SK-N-SH treated with all-trans-retinoic acid at 6 μM for 48 hours (cell line): ENCODE measurements around the gene SIX3.

ENCODE experiments used
- ATAC-seq: fragments of 200-7000 bp; cut with Tn5 transposase; 3 replicates; pipeline ENCODE4 v1.9.1; 2020; ENCODE audit warnings: mild to moderate bottlenecking, moderate library complexity
- ARNTL ChIP-seq: fragments of 450-650 bp; formaldehyde crosslinking; IDR thresholded peaks from 2 replicates; pipeline ENCODE4 v1.5.0; 2020; ENCODE audit warnings: low read depth, mild to moderate bottlenecking, moderate library complexity, borderline replicate concordance
- BACH2 ChIP-seq: fragments of 250-450 bp; sonication (Bioruptor Pico); IDR thresholded peaks from 2 replicates; pipeline ENCODE4 v1.9.0; 2021; ENCODE audit warnings: mild to moderate bottlenecking, borderline replicate concordance
- CREB5 ChIP-seq: fragments of 250-450 bp; sonication (Bioruptor Pico); IDR thresholded peaks from 2 replicates; pipeline ENCODE4 v1.5.1; 2020; ENCODE audit warnings: low read depth, mild to moderate bottlenecking, moderate library complexity
- CSDC2 ChIP-seq: fragments of 250-450 bp; sonication (Bioruptor Pico); IDR thresholded peaks from 2 replicates; pipeline ENCODE4 v1.5.0; 2020; ENCODE audit warnings: mild to moderate bottlenecking, moderate library complexity
- GLIS3 ChIP-seq: fragments of 250-450 bp; sonication (Bioruptor Pico); IDR thresholded peaks from 2 replicates; pipeline ENCODE4 v1.5.0; 2020; ENCODE audit warnings: mild to moderate bottlenecking, moderate library complexity
- ISL1 ChIP-seq: fragments of 250-450 bp; sonication (Bioruptor Pico); IDR thresholded peaks from 2 replicates; pipeline ENCODE4 v2.1.2; 2022; ENCODE audit warnings: mild to moderate bottlenecking, moderate library complexity
- OSR1 ChIP-seq: fragments of 250-450 bp; sonication (Bioruptor Pico); IDR thresholded peaks from 2 replicates; pipeline ENCODE4 v1.8.0; 2022; ENCODE audit warnings: moderate library complexity, mild to moderate bottlenecking, inconsistent platforms
- PATZ1 ChIP-seq: fragments of 250-450 bp; sonication (Bioruptor Pico); IDR thresholded peaks from 2 replicates; pipeline ENCODE4 v1.8.0; 2020; ENCODE audit warnings: mild to moderate bottlenecking, moderate library complexity, borderline replicate concordance
- POU6F1 ChIP-seq: fragments of 250-450 bp; sonication (Bioruptor Pico); IDR thresholded peaks from 2 replicates; pipeline ENCODE4 v1.8.0; 2021; ENCODE audit warnings: low read depth, mild to moderate bottlenecking, moderate library complexity, borderline replicate concordance
- PPARA ChIP-seq: fragments of 250-450 bp; sonication (Bioruptor Pico); IDR thresholded peaks from 2 replicates; pipeline ENCODE4 v1.5.0; 2020; ENCODE audit warnings: mild to moderate bottlenecking, borderline replicate concordance
- RARB ChIP-seq: fragments of 250-450 bp; sonication (Bioruptor Pico); IDR thresholded peaks from 2 replicates; pipeline ENCODE4 v1.8.0; 2021; ENCODE audit warnings: mild to moderate bottlenecking, moderate library complexity
- SNAI2 ChIP-seq: fragments of 250-450 bp; sonication (Bioruptor Pico); IDR thresholded peaks from 2 replicates; pipeline ENCODE4 v1.5.0; 2020; ENCODE audit warnings: mild to moderate bottlenecking, moderate library complexity
- TCF4 ChIP-seq: fragments of 250-450 bp; sonication (Bioruptor Pico); IDR thresholded peaks from 2 replicates; pipeline ENCODE4 v1.8.0; 2021; ENCODE audit warnings: mild to moderate bottlenecking, moderate library complexity, borderline replicate concordance
- TOX ChIP-seq: fragments of 250-450 bp; sonication (Bioruptor Pico); IDR thresholded peaks from 2 replicates; pipeline ENCODE4 v1.8.0; 2021; ENCODE audit warnings: mild to moderate bottlenecking, moderate library complexity, borderline replicate concordance
- ZC3H10 ChIP-seq: fragments of 250-450 bp; sonication (Bioruptor Pico); IDR thresholded peaks from 2 replicates; pipeline ENCODE4 v1.5.1; 2021; ENCODE audit warnings: mild to moderate bottlenecking, moderate library complexity
- ZFP3 ChIP-seq: fragments of 250-450 bp; sonication (Bioruptor Pico); IDR thresholded peaks from 2 replicates; pipeline ENCODE4 v1.5.0; 2020; ENCODE audit warnings: mild to moderate bottlenecking, moderate library complexity
- ZFP30 ChIP-seq: fragments of 450-650 bp; formaldehyde crosslinking; IDR thresholded peaks from 2 replicates; pipeline ENCODE4 v1.5.0; 2022; ENCODE audit warnings: mild to moderate bottlenecking, moderate library complexity
- ZNF70 ChIP-seq: fragments of 450-650 bp; formaldehyde crosslinking; IDR thresholded peaks from 2 replicates; pipeline ENCODE4 v1.5.0; 2020; ENCODE audit warnings: mild to moderate bottlenecking, moderate library complexity
- ZNF8 ChIP-seq: fragments of 450-650 bp; formaldehyde crosslinking; IDR thresholded peaks from 2 replicates; pipeline ENCODE4 v1.5.0; 2020; ENCODE audit warnings: mild to moderate bottlenecking, moderate library complexity

Gene SIX3

GRCh38 chr2:44904578-44904977 lies 36.9 kb upstream of the SIX3 start:
- ATAC-seq = no peak
- TF ChIP-seq CREB5 (CRISPR knock-in tag) (no peak), PATZ1 (CRISPR knock-in tag) (no peak), POU6F1 (CRISPR knock-in tag) (no peak), ISL1 (CRISPR knock-in tag) (no peak)

GRCh38 chr2:44906972-44907371 lies 34.5 kb upstream of the SIX3 start:
- peak; percentile 67 for ATAC-seq
- TF ChIP-seq TCF4 (CRISPR knock-in tag) (no peak), CREB5 (CRISPR knock-in tag) (no peak), GLIS3 (no peak), SNAI2 (CRISPR knock-in tag) (no peak), PPARA (CRISPR knock-in tag) (no peak), OSR1 (CRISPR knock-in tag) (no peak), ISL1 (CRISPR knock-in tag) (no peak), CSDC2 (CRISPR knock-in tag) (no peak), ARNTL (CRISPR knock-in tag) (no peak), ZNF70 (CRISPR knock-in tag) (no peak), ZFP3 (no peak), ZNF8 (no peak), POU6F1 (CRISPR knock-in tag) (no peak), TOX (no peak)

- no peak for ATAC-seq
- TF ChIP-seq ZC3H10 (CRISPR knock-in tag) = no peak
- TF ChIP-seq CREB5 (CRISPR knock-in tag) = no peak
- no peak for TF ChIP-seq PATZ1 (CRISPR knock-in tag)
- TF ChIP-seq TOX = no peak
- TF ChIP-seq CSDC2 (CRISPR knock-in tag) = no peak
Measured at GRCh38 chr2:44909831-44910230, 31.7 kb upstream of the SIX3 start.

GRCh38 chr2:44912660-44913059 lies 28.8 kb upstream of the SIX3 start:
- TF ChIP-seq CSDC2 (CRISPR knock-in tag) (no peak), ZNF8 (no peak), BACH2 (CRISPR knock-in tag) (no peak), ZFP30 (CRISPR knock-in tag) (no peak), SNAI2 (CRISPR knock-in tag) (no peak), ZFP3 (no peak), RARB (CRISPR knock-in tag) (no peak), ZNF70 (CRISPR knock-in tag) (no peak), ARNTL (CRISPR knock-in tag) (no peak), PPARA (CRISPR knock-in tag) (no peak)
- no peak for ATAC-seq
